Activated T-helper 17 cell treated with anti-CD3 and anti-CD28 coated beads, Interleukin-2, amount 50 U/mL, for 72 hours (primary cell): ENCODE results near the gene RTP1. TPM values are rescaled to one million over a fixed set of nuclear protein-coding genes. Genes with fewer than 3 reads are reported as not detected.

Experiments
- ATAC-seq: fragments of 150-1000 bp; cut with Tn5 transposase; replicated peaks from 2 replicates; pipeline ENCODE4 v1.10.0; 2021; ENCODE audit warnings: mild to moderate bottlenecking, moderate library complexity
- H3K27ac Mint-ChIP-seq: one replicate; pipeline ENCODE4 v1.8.0; 2022; ENCODE audit warnings: mixed read lengths
- H3K27me3 Mint-ChIP-seq: one replicate; pipeline ENCODE4 v1.8.0; 2022; ENCODE audit warnings: mixed read lengths
- H3K36me3 Mint-ChIP-seq: one replicate; pipeline ENCODE4 v1.8.0; 2022; ENCODE audit warnings: low read depth, mild to moderate bottlenecking, mixed read lengths
- H3K4me1 Mint-ChIP-seq: one replicate; pipeline ENCODE4 v1.8.0; 2022; ENCODE audit warnings: mixed read lengths
- H3K4me3 Mint-ChIP-seq: one replicate; pipeline ENCODE4 v1.8.0; 2022; ENCODE audit warnings: mild to moderate bottlenecking, mixed read lengths
- H3K9me3 Mint-ChIP-seq: one replicate; pipeline ENCODE4 v1.8.0; 2022; ENCODE audit warnings: mixed read lengths
- total RNA-seq, 2 donors: library from RNA; stranded (reverse); gene quantifications; one replicate each; pipeline ENCODE4 v1.2.3, GENCODE V29; 2022

The RTP1 gene
- total RNA-seq, 2 donors from 2014 or later, result not detected

GRCh38 chr3:187242435-187242834 lies 45.1 kb downstream of the RTP1 start:
- Mint-ChIP-seq H3K4me3 (no peak overlapping the region), H3K9me3 (peaks cover 6% of the 10 kb centered on the region), H3K4me1 (peaks cover 5% of the 10 kb centered on the region), H3K27me3 (no peaks in the 10 kb centered on the region), H3K36me3 (no peaks in the 10 kb centered on the region), H3K27ac (no peak overlapping the region)
- no peak for ATAC-seq

DNA sequence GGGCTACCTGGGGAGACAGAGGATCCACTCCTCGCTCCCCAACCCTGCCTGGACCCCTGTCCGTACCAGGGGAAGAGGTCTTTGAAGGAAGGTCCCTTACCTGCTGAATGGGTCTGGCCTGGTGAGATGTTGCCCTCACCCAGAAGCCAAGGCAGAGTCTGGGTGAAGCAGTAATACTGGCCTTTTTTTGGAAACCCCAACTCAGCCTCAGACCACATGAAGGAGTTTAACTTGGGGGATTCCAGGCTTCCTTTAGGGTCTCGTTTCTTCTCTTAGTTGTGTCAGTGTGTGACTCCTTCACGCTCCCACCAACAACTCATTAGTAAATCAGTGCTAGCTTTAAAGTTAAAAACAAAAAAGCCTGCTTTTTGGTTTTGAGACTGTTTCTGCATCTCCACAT lies 45.6 kb downstream of the RTP1 start:
- H3K4me1 Mint-ChIP-seq, result peaks cover 6% of the 10 kb centered on the region

DNA sequence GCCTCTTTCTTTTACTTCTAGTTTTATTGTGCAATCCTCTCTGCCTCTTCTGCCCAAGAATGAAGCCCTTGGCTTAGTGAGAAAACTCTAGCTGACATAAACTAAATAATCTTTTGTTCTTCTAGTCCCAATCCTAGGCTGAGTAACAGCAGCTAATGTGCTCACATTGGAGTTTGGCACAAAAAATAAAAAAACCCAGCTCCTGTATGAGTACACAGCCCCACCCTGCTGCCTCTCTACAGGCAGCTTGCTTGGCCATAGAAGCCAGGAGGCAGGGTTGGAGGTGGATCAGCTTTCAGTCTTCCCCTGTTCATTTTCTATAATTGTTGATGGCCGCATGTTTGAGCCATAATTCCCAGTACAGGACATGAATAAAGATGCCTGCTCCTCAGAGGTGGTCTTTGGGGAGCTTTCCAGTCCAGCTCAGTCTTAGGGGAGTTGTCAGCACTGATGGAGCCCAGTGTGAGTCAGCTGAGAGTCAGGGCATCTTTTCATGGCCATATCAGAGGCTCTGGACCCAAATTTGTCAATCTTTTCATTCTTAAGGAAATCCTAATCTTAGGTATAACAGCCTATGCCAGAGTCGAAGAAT lies 46.7 kb downstream of the RTP1 start:
- Mint-ChIP-seq H3K27ac (no peak overlapping the region), H3K4me1 (peaks cover 6% of the 10 kb centered on the region), H3K9me3 (peaks cover 6% of the 10 kb centered on the region), H3K27me3 (no peaks in the 10 kb centered on the region), H3K4me3 (no peak overlapping the region), H3K36me3 (no peaks in the 10 kb centered on the region)
- no peak for ATAC-seq

More for the DNA sequence above, 45.6 kb downstream of the RTP1 start:
- Mint-ChIP-seq H3K27me3 (no peaks in the 10 kb centered on the region), H3K36me3 (no peaks in the 10 kb centered on the region), H3K27ac (no peak overlapping the region), H3K9me3 (peaks cover 6% of the 10 kb centered on the region), H3K4me3 (no peak overlapping the region)
- no peak for ATAC-seq

GRCh38 chr3:187247398-187247797 lies 50.1 kb downstream of the RTP1 start:
- Mint-ChIP-seq H3K4me3 (peak overlapping the region; percentile 3), H3K27ac (no peak overlapping the region), H3K27me3 (no peaks in the 10 kb centered on the region), H3K4me1 (peaks cover 6% of the 10 kb centered on the region), H3K9me3 (no peaks in the 10 kb centered on the region), H3K36me3 (no peaks in the 10 kb centered on the region)
- ATAC-seq, result peak; percentile 29

Other genes with a start within 250 kb of the RTP1 start
- gene RPL39L, start 58.0 kb upstream of the RTP1 start, total RNA-seq, result 10 to 100 TPM; 18.1 to 26.8 TPM
- not detected for gene MASP1, start 94.3 kb downstream of the RTP1 start, total RNA-seq
- gene RTP4, start 170.9 kb downstream of the RTP1 start, total RNA-seq, result 1 to 10 TPM in 1 of 2 donors, under 1 TPM in 1; 0.98 to 3.1 TPM